ENCODE data around the gene GGN.
"Not testable (repeated sequence)": the region's sequence is repeated elsewhere in the genome, so short reads cannot be mapped to it uniquely, and the experiment has no call there.

Gene GGN

GRCh38 chr19:38412491-38412890 lies 24.7 kb upstream of the GGN start:
- DNase-seq (ENCODE audit: low read depth in 2 of 2, low spot score in 1 of 2) = no peak

- not testable (repeated sequence) for DNase-seq (ENCODE audit: low read depth in 2 of 2, low spot score in 1 of 2)
Measured at GRCh38 chr19:38411898-38412297, 24.1 kb upstream of the GGN start.

- DNase-seq (ENCODE audit: low read depth in 2 of 2, low spot score in 1 of 2) = no peak
Measured at GRCh38 chr19:38411041-38411712, 23.3 kb upstream of the GGN start.

GRCh38 chr19:38410407-38410806 lies 22.6 kb upstream of the GGN start:
- DNase-seq (ENCODE audit: low read depth in 2 of 2, low spot score in 1 of 2) = not testable (repeated sequence)

- no peak for DNase-seq (ENCODE audit: low read depth in 2 of 2, low spot score in 1 of 2)
Measured at GRCh38 chr19:38409631-38410133, 21.8 kb upstream of the GGN start.

- no peak for DNase-seq (ENCODE audit: low read depth in 2 of 2, low spot score in 1 of 2)
Measured at GRCh38 chr19:38405276-38405675, 17.4 kb upstream of the GGN start.

GRCh38 chr19:38404858-38405257 lies 17.0 kb upstream of the GGN start:
- no peak for DNase-seq (ENCODE audit: low read depth in 2 of 2, low spot score in 1 of 2)

GRCh38 chr19:38402967-38403674 lies 15.3 kb upstream of the GGN start, which contains the start of gene FAM98C:
TSS of gene FAM98C (plus strand) at chr19:38403093. CDS start at chr19:38403154, 61 bp downstream.
- peak; percentile 93 to 94 for DNase-seq (ENCODE audit: low read depth in 2 of 2, low spot score in 1 of 2)

- DNase-seq (ENCODE audit: low read depth in 2 of 2, low spot score in 1 of 2) = no peak
Measured at GRCh38 chr19:38402623-38402966, 14.8 kb upstream of the GGN start.

GRCh38 chr19:38401148-38401547 lies 13.3 kb upstream of the GGN start:
- no peak for DNase-seq (ENCODE audit: low read depth in 2 of 2, low spot score in 1 of 2)

GRCh38 chr19:38400361-38400760 lies 12.5 kb upstream of the GGN start:
- no peak for DNase-seq (ENCODE audit: low read depth in 2 of 2, low spot score in 1 of 2)

- DNase-seq (ENCODE audit: low read depth in 2 of 2, low spot score in 1 of 2) = no peak
Measured at GRCh38 chr19:38399537-38399936, 11.7 kb upstream of the GGN start.

- DNase-seq (ENCODE audit: low read depth in 2 of 2, low spot score in 1 of 2) = no peak
Measured at GRCh38 chr19:38399081-38399480, 11.2 kb upstream of the GGN start.

- no peak for DNase-seq (ENCODE audit: low read depth in 2 of 2, low spot score in 1 of 2)
Measured at GRCh38 chr19:38395381-38396114, 7.7 kb upstream of the GGN start.

- DNase-seq (ENCODE audit: low read depth in 2 of 2, low spot score in 1 of 2) = peak in 1 of 2 donors; percentile 28
Measured at GRCh38 chr19:38394488-38394887, 6.7 kb upstream of the GGN start.

GRCh38 chr19:38392707-38393308 lies 5.0 kb upstream of the GGN start:
- no peak for DNase-seq (ENCODE audit: low read depth in 2 of 2, low spot score in 1 of 2)

- no peak for DNase-seq (ENCODE audit: low read depth in 2 of 2, low spot score in 1 of 2)
Measured at GRCh38 chr19:38391911-38392464, 4.2 kb upstream of the GGN start.

- no peak for DNase-seq (ENCODE audit: low read depth in 2 of 2, low spot score in 1 of 2)
Measured at GRCh38 chr19:38389957-38390924, 2.4 kb upstream of the GGN start.

- no peak for DNase-seq (ENCODE audit: low read depth in 2 of 2, low spot score in 1 of 2)
Measured at GRCh38 chr19:38389101-38389925, 1.5 kb upstream of the GGN start.
